IMR-90 (cell line): ENCODE results near the gene SIRPB1. TPM values are rescaled to one million over a fixed set of nuclear protein-coding genes. Genes with fewer than 3 reads are reported as not detected.

Experiments used
- ATAC-seq: fragments of 200-7000 bp; cut with Tn5 transposase; 2 replicates; pipeline ENCODE4 v1.9.1; 2020; ENCODE audit warnings: low read depth, mild to moderate bottlenecking, moderate library complexity
- BruUV-seq: library from RNA; stranded (reverse); fragments of 400-500 nt; replicated peaks from 2 replicates; lab custom pipeline; 2021; lab: Mats Ljungman, UMichigan
- CTCF ChIA-PET: fragments of 300-600 bp; formaldehyde crosslinking; extraction: SDS; loops from one replicate; lab custom pipeline; 2021; ENCODE audit warnings: antibody characterized with exemption; lab: Yijun Ruan, JAX
- POLR2A ChIA-PET: fragments of 300-600 bp; sonication (Branson Sonifier 250); formaldehyde crosslinking; loops from one replicate; lab custom pipeline; 2022; ENCODE audit warnings: antibody characterized with exemption; ENCODE audit not compliant: unreplicated experiment; lab: Charles Lee
- DNase-seq: peaks from one replicate; pipeline ENCODE4 v3.0.0; 2013
- H2AFZ ChIP-seq: replicated peaks from 2 replicates; pipeline ENCODE3; 2013; ENCODE audit warnings: low read length, mild to moderate bottlenecking; ENCODE audit not compliant: poor library complexity
- H2AK5ac ChIP-seq: 2 replicates; pipeline ENCODE4 v1.6.1; 2013; ENCODE audit warnings: low read depth, low read length, inconsistent platforms
- H2AK9ac ChIP-seq: replicated peaks from 2 replicates; pipeline ENCODE3; 2013; ENCODE audit warnings: mild to moderate bottlenecking, low read depth, low read length, moderate library complexity; ENCODE audit not compliant: poor library complexity
- H2BK120ac ChIP-seq: 2 replicates; pipeline ENCODE4 v1.6.1; 2013; ENCODE audit warnings: low read depth, low read length, inconsistent platforms
- H2BK15ac ChIP-seq: 3 replicates; pipeline ENCODE4 v1.6.1; 2013; ENCODE audit warnings: low read depth, low read length, inconsistent platforms
- H2BK20ac ChIP-seq: 2 replicates; pipeline ENCODE4 v1.6.1; 2013; ENCODE audit warnings: low read depth, mild to moderate bottlenecking, inconsistent platforms, low read length, moderate library complexity
- H2BK5ac ChIP-seq: 2 replicates; pipeline ENCODE4 v1.6.1; 2013; ENCODE audit warnings: mild to moderate bottlenecking, low read depth, low read length, inconsistent platforms; ENCODE audit not compliant: poor library complexity, severe bottlenecking
- H3K14ac ChIP-seq: replicated peaks from 2 replicates; pipeline ENCODE4 v1.6.1; 2013; ENCODE audit warnings: low read depth, low read length, inconsistent platforms
- H3K18ac ChIP-seq: 2 replicates; pipeline ENCODE4 v1.6.1; 2013; ENCODE audit warnings: low read depth, low read length, control low read depth
- H3K23ac ChIP-seq: 2 replicates; pipeline ENCODE4 v1.6.1; 2013; ENCODE audit warnings: low read depth, low read length, inconsistent platforms
- H3K27ac ChIP-seq: 2 replicates; pipeline ENCODE4 v1.5.1; 2013; ENCODE audit warnings: mild to moderate bottlenecking, control low read depth, low read length; ENCODE audit not compliant: insufficient read depth
- H3K27me3 ChIP-seq: 2 replicates; pipeline ENCODE4 v1.6.1; 2013; ENCODE audit warnings: low read length; ENCODE audit not compliant: control insufficient read depth, insufficient read depth
- H3K36me3 ChIP-seq: 2 replicates; pipeline ENCODE4 v1.6.1; 2013; ENCODE audit warnings: low read length, mixed read lengths; ENCODE audit not compliant: control insufficient read depth, insufficient read depth
- H3K4ac ChIP-seq: 2 replicates; pipeline ENCODE4 v1.6.1; 2013; ENCODE audit warnings: low read depth, low read length, inconsistent platforms
- H3K4me1 ChIP-seq: 2 replicates; pipeline ENCODE4 v1.6.1; 2013; ENCODE audit warnings: low read length, mixed read lengths; ENCODE audit not compliant: control insufficient read depth, insufficient read depth
- H3K4me2 ChIP-seq: 2 replicates; pipeline ENCODE4 v1.6.1; 2013; ENCODE audit warnings: low read depth, mild to moderate bottlenecking, control low read depth, low read length, moderate library complexity
- H3K4me3 ChIP-seq: 2 replicates; pipeline ENCODE4 v1.5.1; 2013; ENCODE audit warnings: low read depth, mild to moderate bottlenecking, control low read depth, low read length, moderate library complexity; ENCODE audit not compliant: insufficient read depth
- H3K56ac ChIP-seq: 2 replicates; pipeline ENCODE4 v1.6.1; 2013; ENCODE audit warnings: low read length, inconsistent platforms; ENCODE audit not compliant: insufficient read depth; ENCODE audit errors: extremely low read depth
- H3K79me1 ChIP-seq, 2 experiments: 2 replicates each; pipeline ENCODE4 v1.6.1; 2013; ENCODE audit warnings: low read length in 2 of 2, inconsistent platforms in 1 of 2, low read depth in 1 of 2
- H3K9ac ChIP-seq: 2 replicates; pipeline ENCODE4 v1.6.1; 2013; ENCODE audit warnings: low read depth, low read length, control low read depth
- H3K9me1 ChIP-seq: 2 replicates; pipeline ENCODE4 v1.6.1; 2013; ENCODE audit warnings: low read length, inconsistent platforms; ENCODE audit not compliant: insufficient read depth
- H3K9me3 ChIP-seq: 2 replicates; pipeline ENCODE4 v1.6.1; 2013; ENCODE audit warnings: low read length; ENCODE audit not compliant: control insufficient read depth, insufficient read depth
- H4K20me1 ChIP-seq: 2 replicates; pipeline ENCODE4 v1.6.1; 2013; ENCODE audit warnings: low read length, inconsistent platforms; ENCODE audit not compliant: insufficient read depth
- H4K5ac ChIP-seq: 2 replicates; pipeline ENCODE4 v1.6.1; 2013; ENCODE audit warnings: mild to moderate bottlenecking, low read depth, low read length, control low read depth
- H4K8ac ChIP-seq, 2 experiments: 2 replicates each; pipeline ENCODE4 v1.6.1; 2013; ENCODE audit warnings: low read depth in 2 of 2, low read length in 2 of 2, control low read depth in 1 of 2, inconsistent platforms in 1 of 2
- H4K91ac ChIP-seq: 2 replicates; pipeline ENCODE4 v1.6.1; 2013; ENCODE audit warnings: low read depth, low read length, inconsistent platforms; ENCODE audit not compliant: insufficient read depth
- BHLHE40 ChIP-seq: fragments of 150-350 bp; IDR thresholded peaks from 2 replicates; pipeline ENCODE4 v1.6.1; 2016; ENCODE audit warnings: mild to moderate bottlenecking, low read depth, low read length
- CEBPB ChIP-seq: IDR thresholded peaks from 2 replicates; pipeline ENCODE4 v1.6.1; 2012; ENCODE audit warnings: low read depth, low read length, improper control_type of control experiment
- CHD1 ChIP-seq: IDR thresholded peaks from 2 replicates; pipeline ENCODE4 v1.6.1; 2012; ENCODE audit warnings: low read depth, low read length, improper control_type of control experiment
- CTCF ChIP-seq: conservative IDR thresholded peaks from 2 replicates; pipeline ENCODE4 v1.5.1; 2012; ENCODE audit warnings: mild to moderate bottlenecking, low read depth, low read length, improper control_type of control experiment
- ELK1 ChIP-seq: fragments of 150-350 bp; IDR thresholded peaks from 2 replicates; pipeline ENCODE4 v1.6.1; 2016; ENCODE audit warnings: low read depth, mild to moderate bottlenecking, low read length, moderate library complexity, borderline replicate concordance
- FOS ChIP-seq: fragments of 150-350 bp; IDR thresholded peaks from 2 replicates; pipeline ENCODE4 v1.6.1; 2016; ENCODE audit warnings: low read depth, low read length
- MAFK ChIP-seq: IDR thresholded peaks from 2 replicates; pipeline ENCODE4 v1.6.1; 2012; ENCODE audit warnings: low read depth, low read length, improper control_type of control experiment
- MAZ ChIP-seq: IDR thresholded peaks from 2 replicates; pipeline ENCODE4 v1.6.1; 2012; ENCODE audit warnings: low read depth, mild to moderate bottlenecking, low read length, improper control_type of control experiment, moderate library complexity, borderline replicate concordance
- MXI1 ChIP-seq: IDR thresholded peaks from 2 replicates; pipeline ENCODE4 v1.6.1; 2012; ENCODE audit warnings: low read depth, mild to moderate bottlenecking, low read length, moderate library complexity, borderline replicate concordance
- NFE2L2 ChIP-seq: fragments of 150-350 bp; IDR thresholded peaks from 2 replicates; pipeline ENCODE4 v1.6.1; 2016; ENCODE audit warnings: low read depth, mild to moderate bottlenecking, low read length
- POLR2A ChIP-seq: IDR thresholded peaks from 2 replicates; pipeline ENCODE4 v1.6.1; 2012; ENCODE audit warnings: mild to moderate bottlenecking, low read depth, low read length
- RAD21 ChIP-seq: IDR thresholded peaks from 2 replicates; pipeline ENCODE4 v1.6.1; 2012; ENCODE audit warnings: low read length, improper control_type of control experiment
- RCOR1 ChIP-seq: IDR thresholded peaks from 2 replicates; pipeline ENCODE4 v1.6.1; 2012; ENCODE audit warnings: mild to moderate bottlenecking, low read length, improper control_type of control experiment; ENCODE audit not compliant: insufficient replicate concordance
- RFX5 ChIP-seq: IDR thresholded peaks from 2 replicates; pipeline ENCODE4 v1.8.0; 2012; ENCODE audit warnings: low read depth, mild to moderate bottlenecking, low read length, moderate library complexity
- SMC3 ChIP-seq: fragments of 150-350 bp; IDR thresholded peaks from 2 replicates; pipeline ENCODE4 v1.6.1; 2016; ENCODE audit warnings: low read depth, mild to moderate bottlenecking, antibody characterized with exemption, low read length, moderate library complexity
- USF2 ChIP-seq: fragments of 150-350 bp; IDR thresholded peaks from 2 replicates; pipeline ENCODE4 v1.6.1; 2017; ENCODE audit warnings: mild to moderate bottlenecking, antibody characterized with exemption, low read length, low read depth
- dilution Hi-C: fragments of 300-500 bp; cut with HindIII; formaldehyde crosslinking; loops from one replicate; pipeline ENCODE4 v1.14.3; 2018; ENCODE audit warnings: low sequenced_read_pairs; ENCODE audit not compliant: unreplicated experiment
- in situ Hi-C: fragments of 300-500 bp; cut with MboI; formaldehyde crosslinking; loops from 3 replicates; pipeline ENCODE4 v1.14.3; 2019; ENCODE audit warnings: low sequenced_read_pairs, inconsistent platforms, mixed read lengths
- intact Hi-C: fragments of 100-400 bp; cut with micrococcal nuclease; formaldehyde crosslinking; loops from 2 replicates; pipeline ENCODE4 v1.10.0; 2022
- polyA plus RNA-seq, 3 experiments: library from polyadenylated mRNA; depleted of rRNA; stranded (reverse); fragments of >200 nt; gene quantifications; 2 replicates each; pipeline ENCODE4 v1.2.3, GENCODE V29; 2012; ENCODE audit warnings: low replicate concordance in 1 of 3
- total RNA-seq: library from RNA; depleted of rRNA; stranded (reverse); fragments of >200 nt; gene quantifications from 2 replicates; pipeline ENCODE4 v1.2.3, GENCODE V29; 2012

The SIRPB1 gene
- total and polyA plus RNA-seq, 2 of the 4 experiments (the other 2 are of a cell fraction) = 0.90 to 1.6 TPM

- POLR2A ChIA-PET = no interaction called here
- in situ Hi-C loops = no loop called here
These were observed 2.9 kb downstream of the SIRPB1 start for GRCh38 chr20:1616858-1617434.

More at GRCh38 chr20:1616858-1617434, 2.9 kb downstream of the SIRPB1 start:
- H2AK5ac ChIP-seq = no peak overlapping the region
- CTCF ChIA-PET = no interaction called here
- dilution Hi-C loops = no loop called here
- no peak overlapping the region for H2BK15ac ChIP-seq
- no peak overlapping the region for H3K14ac ChIP-seq
- H4K20me1 ChIP-seq = no peaks in the 10 kb centered on the region
- no peak overlapping the region for H3K4me2 ChIP-seq
- H3K79me1 ChIP-seq = no peaks in the 10 kb centered on the region
- H3K4me1 ChIP-seq = no peaks in the 10 kb centered on the region
- no peak overlapping the region for H2AK9ac ChIP-seq
- H3K4ac ChIP-seq = no peak overlapping the region
- ATAC-seq = no peak
- H3K27ac ChIP-seq = no peak overlapping the region
- H3K9ac ChIP-seq = no peak overlapping the region
- intact Hi-C loops = no loop called here
- no peak overlapping the region for H3K18ac ChIP-seq
- no peaks in the 10 kb centered on the region for H3K36me3 ChIP-seq
- H2BK5ac ChIP-seq = no peak overlapping the region
- H4K91ac ChIP-seq = no peak overlapping the region
- no peak overlapping the region for H2BK20ac ChIP-seq
- no peak overlapping the region for H2AFZ ChIP-seq
- DNase-seq = no peak
- H3K4me3 ChIP-seq = no peak overlapping the region
- H3K27me3 ChIP-seq = no peaks in the 10 kb centered on the region
- H2BK120ac ChIP-seq = no peak overlapping the region
- no peaks in the 10 kb centered on the region for H3K9me1 ChIP-seq
- TF ChIP-seq MAZ (no peak), POLR2A (no peak), ELK1 (no peak), MAFK (no peak), CEBPB (no peak), NFE2L2 (no peak), CTCF (no peak), BHLHE40 (no peak), FOS (no peak), RCOR1 (no peak), CHD1 (no peak), USF2 (no peak), RFX5 (no peak), RAD21 (no peak), SMC3 (no peak), MXI1 (no peak)
- no peak overlapping the region for H4K5ac ChIP-seq
- H3K23ac ChIP-seq = no peak overlapping the region
- H3K9me3 ChIP-seq = 0 out of 2 replicates have a peak, but pooled peaks cover 1% of the 10 kb centered on the region
- H4K8ac ChIP-seq = no peak overlapping the region
- BruUV-seq = no TSS peak
- H3K56ac ChIP-seq = no peak overlapping the region
